ENCODE data around the gene ROMO1. TPM values are rescaled to one million over a fixed set of nuclear protein-coding genes. Genes with fewer than 3 reads are reported as not detected.

Gene ROMO1
- polyA plus RNA-seq, 1 donor from 2014 or later: 514 TPM

GRCh38 chr20:35702824-35703695, 3.9 kb downstream of the ROMO1 start:
- H3K9ac ChIP-seq (ENCODE audit: low read length): no peak overlapping the region
- no peaks in the 10 kb centered on the region for H3K9me3 ChIP-seq (ENCODE audit: low read length)
- H3K36me3 ChIP-seq (ENCODE audit: insufficient read depth, low read length): peaks cover 9% of the 10 kb centered on the region
- H3F3A ChIP-seq (ENCODE audit: insufficient read depth, low read length, poor library complexity, severe bottlenecking): peaks cover 15% of the 10 kb centered on the region
- H4K20me1 ChIP-seq (ENCODE audit: insufficient read depth): peaks cover 8% of the 10 kb centered on the region
- H3K4me2 ChIP-seq (ENCODE audit: low read length): no peak overlapping the region
- H3K79me2 ChIP-seq (replicated peaks; ENCODE audit: insufficient read depth, low read length): peaks cover 14% of the 10 kb centered on the region
- no peaks in the 10 kb centered on the region for H3K9me2 ChIP-seq (ENCODE audit: insufficient read depth, low read length)
- H3K27me3 ChIP-seq (ENCODE audit: insufficient read depth, low read depth, low read length): no peaks in the 10 kb centered on the region
- H2AFZ ChIP-seq (ENCODE audit: low read depth, low read length): no peak overlapping the region
- no peak for TF ChIP-seq MXI1 (conservative IDR thresholded peaks at IDR 0.05; ENCODE audit: poor library complexity, severe bottlenecking)
- no peak for TF ChIP-seq TAF1 (IDR thresholded peaks at IDR 0.05; ENCODE audit: low read depth)
- TF ChIP-seq CTCF (IDR thresholded peaks at IDR 0.05; ENCODE audit: poor library complexity, severe bottlenecking): no peak
- TF ChIP-seq EP300 (conservative IDR thresholded peaks at IDR 0.05; ENCODE audit: poor library complexity, severe bottlenecking): no peak
- no peak for TF ChIP-seq RAD21 (conservative IDR thresholded peaks at IDR 0.05)
- no peak for TF ChIP-seq REST (IDR thresholded peaks at IDR 0.05; ENCODE audit: borderline replicate concordance)
- no peak for TF ChIP-seq SMC3 (conservative IDR thresholded peaks at IDR 0.05; ENCODE audit: poor library complexity)
- no peak overlapping the region for H3K4me3 ChIP-seq (ENCODE audit: low read length)
- no peak overlapping the region for H3K27ac ChIP-seq (ENCODE audit: low read length)

- H3K36me3 ChIP-seq (ENCODE audit: insufficient read depth, low read length): peaks cover 9% of the 10 kb centered on the region
- no peak overlapping the region for H3K4me2 ChIP-seq (ENCODE audit: low read length)
- TF ChIP-seq RAD21 (conservative IDR thresholded peaks at IDR 0.05): no peak
- no peak for TF ChIP-seq POLR2AphosphoS5 (IDR thresholded peaks at IDR 0.05)
- no peak for TF ChIP-seq EP300 (conservative IDR thresholded peaks at IDR 0.05; ENCODE audit: poor library complexity, severe bottlenecking)
- no peak for TF ChIP-seq EZH2 (IDR thresholded peaks at IDR 0.05; ENCODE audit: borderline replicate concordance, insufficient read depth, low read length, poor library complexity, severe bottlenecking)
- no peak for TF ChIP-seq TAF1 (IDR thresholded peaks at IDR 0.05; ENCODE audit: low read depth)
- TF ChIP-seq MXI1 (conservative IDR thresholded peaks at IDR 0.05; ENCODE audit: poor library complexity, severe bottlenecking): no peak
- TF ChIP-seq CTCF (IDR thresholded peaks at IDR 0.05; ENCODE audit: poor library complexity, severe bottlenecking): no peak
- no peak for TF ChIP-seq REST (IDR thresholded peaks at IDR 0.05; ENCODE audit: borderline replicate concordance)
- no peak for TF ChIP-seq SMC3 (conservative IDR thresholded peaks at IDR 0.05; ENCODE audit: poor library complexity)
- peaks cover 23% of the 10 kb centered on the region for H3K79me2 ChIP-seq (replicated peaks; ENCODE audit: insufficient read depth, low read length)
- no peaks in the 10 kb centered on the region for H3K9me2 ChIP-seq (ENCODE audit: insufficient read depth, low read length)
- H3K27me3 ChIP-seq (ENCODE audit: insufficient read depth, low read depth, low read length): no peaks in the 10 kb centered on the region
- H2AFZ ChIP-seq (ENCODE audit: low read depth, low read length): no peak overlapping the region
- H3K4me3 ChIP-seq (ENCODE audit: low read length): no peak overlapping the region
- no peak overlapping the region for H3K27ac ChIP-seq (ENCODE audit: low read length)
- H4K20me1 ChIP-seq (ENCODE audit: insufficient read depth): peaks cover 14% of the 10 kb centered on the region
- no peaks in the 10 kb centered on the region for H3K9me3 ChIP-seq (ENCODE audit: low read length)
- H3F3A ChIP-seq (ENCODE audit: insufficient read depth, low read length, poor library complexity, severe bottlenecking): peaks cover 17% of the 10 kb centered on the region
- H3K9ac ChIP-seq (ENCODE audit: low read length): no peak overlapping the region
These were observed 5.5 kb downstream of the ROMO1 start for GRCh38 chr20:35704514-35705261.

Data from neural cell (in vitro differentiated cells).